Tibial nerve (tissue), 4 donors: ENCODE data around the gene EFCAB8. TPM values are rescaled to one million over a fixed set of nuclear protein-coding genes. Genes with fewer than 3 reads are reported as not detected.
A peak's percentile ranks its signal among the peaks of the same experiment; 100 is the strongest.

Source experiments
- DNase-seq, 2 donors: peaks; one replicate each; pipeline ENCODE4 v3.0.0-alpha.2; 2019; ENCODE audit warnings: low spot score in 2 of 2
- H3K27ac ChIP-seq, 4 donors: fragments of 200-600 bp; sonication (generic) in 3 of 4; one replicate each; pipeline ENCODE4 v1.5.1; 2017 to 2019; ENCODE audit warnings: mild to moderate bottlenecking in 1 of 4
- H3K27me3 ChIP-seq, 2 donors: fragments of 200-600 bp; sonication (generic) in 1 of 2; one replicate each; pipeline versions ENCODE4 v1.5.1 to v1.6.0; 2017 to 2019
- H3K36me3 ChIP-seq, 3 donors: fragments of 200-600 bp; sonication (generic); one replicate each; pipeline ENCODE4 v1.5.1; 2018 to 2019
- H3K4me1 ChIP-seq, 4 donors: fragments of 200-600 bp; sonication (generic) in 3 of 4; one replicate each; pipeline ENCODE4 v1.5.1; 2017 to 2019
- H3K4me3 ChIP-seq, 4 donors: fragments of 200-600 bp; sonication (generic) in 3 of 4; one replicate each; pipeline ENCODE4 v1.5.1; 2017 to 2019; ENCODE audit warnings: mild to moderate bottlenecking in 1 of 4, moderate library complexity in 1 of 4
- H3K9me3 ChIP-seq, 4 donors: fragments of 200-600 bp; sonication (generic) in 3 of 4; one replicate each; pipeline ENCODE4 v1.5.1; 2017 to 2019
- EP300 ChIP-seq, 2 donors: sonication (generic); formaldehyde crosslinking; IDR thresholded peaks; one replicate each; pipeline ENCODE4 v1.6.1; 2017; ENCODE audit warnings: antibody characterized with exemption in 2 of 2, mild to moderate bottlenecking in 1 of 2
- POLR2A ChIP-seq, 2 donors: fragments of 450-650 bp; IDR thresholded peaks; one replicate each; pipeline ENCODE4 v1.6.1; 2017; ENCODE audit warnings: antibody characterized with exemption in 2 of 2, mild to moderate bottlenecking in 2 of 2, moderate library complexity in 2 of 2
- WGBS, 2 donors: methylation state at CpG; one replicate each; pipeline ENCODE4 v1.1.5; 2018; 5-methylcytosine and 5-hydroxymethylcytosine counted together
- total RNA-seq, 4 donors: library from RNA; depleted of rRNA; stranded (reverse); fragments of >200 nt; gene quantifications; one replicate each; pipeline ENCODE4 v1.1.0, GENCODE V29; 2016
- TF ChIP-seq, protein P1 (sequence below), 5 experiments: fragments of 200-600 bp in 3 of 5; fragments of 450-650 bp in 2 of 5; sonication (generic) in 3 of 5; IDR thresholded peaks; one replicate each; pipeline ENCODE4 v1.5.1; 2016 to 2019; ENCODE audit warnings: antibody characterized with exemption in 5 of 5, mild to moderate bottlenecking in 3 of 5, moderate library complexity in 2 of 5

The EFCAB8 gene
- total RNA-seq, 4 donors from 2014 or later, result 0.30 to 0.87 TPM; not detected in 2

DNA sequence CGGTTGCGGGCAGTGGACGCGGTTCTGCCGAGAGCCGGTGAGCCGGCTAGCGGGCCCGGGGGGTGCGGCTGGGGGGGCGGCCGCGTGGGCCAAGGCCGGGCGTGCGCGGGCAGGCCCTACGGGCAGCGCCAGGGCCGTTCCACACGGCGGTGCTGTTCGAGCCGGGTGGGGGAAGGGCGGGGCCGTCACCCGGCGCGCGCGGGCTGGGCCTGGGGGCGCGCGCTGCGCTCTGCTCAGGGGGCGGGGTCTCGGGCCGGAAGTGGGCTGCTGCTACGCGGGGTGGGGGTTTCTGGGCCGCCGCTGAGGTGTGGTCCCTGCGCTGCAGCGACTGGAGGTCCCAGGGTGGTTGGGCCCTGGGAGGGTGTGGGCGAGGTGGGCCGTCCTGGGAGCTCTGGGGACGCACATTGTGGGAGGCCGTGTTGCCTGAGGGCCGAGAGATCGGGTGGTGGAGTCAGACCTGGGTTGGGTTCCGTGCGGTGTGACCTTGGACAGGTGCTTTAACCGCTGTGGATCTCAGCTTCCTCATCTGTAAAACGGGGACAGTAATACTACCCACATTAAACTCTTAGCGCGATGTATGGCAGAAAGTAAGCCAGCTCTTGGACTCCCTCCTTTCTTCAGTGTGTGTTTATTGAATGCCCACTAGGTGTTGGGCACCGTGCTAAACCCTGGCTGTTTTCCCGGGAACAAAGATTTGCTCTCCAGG is 38.6 kb upstream of the EFCAB8 start:
- H3K27ac ChIP-seq, result peak overlapping the region; percentile 81 to 97 (median 92)
- no peaks in the 10 kb centered on the region for H3K9me3 ChIP-seq
- TF ChIP-seq, protein P1, sequence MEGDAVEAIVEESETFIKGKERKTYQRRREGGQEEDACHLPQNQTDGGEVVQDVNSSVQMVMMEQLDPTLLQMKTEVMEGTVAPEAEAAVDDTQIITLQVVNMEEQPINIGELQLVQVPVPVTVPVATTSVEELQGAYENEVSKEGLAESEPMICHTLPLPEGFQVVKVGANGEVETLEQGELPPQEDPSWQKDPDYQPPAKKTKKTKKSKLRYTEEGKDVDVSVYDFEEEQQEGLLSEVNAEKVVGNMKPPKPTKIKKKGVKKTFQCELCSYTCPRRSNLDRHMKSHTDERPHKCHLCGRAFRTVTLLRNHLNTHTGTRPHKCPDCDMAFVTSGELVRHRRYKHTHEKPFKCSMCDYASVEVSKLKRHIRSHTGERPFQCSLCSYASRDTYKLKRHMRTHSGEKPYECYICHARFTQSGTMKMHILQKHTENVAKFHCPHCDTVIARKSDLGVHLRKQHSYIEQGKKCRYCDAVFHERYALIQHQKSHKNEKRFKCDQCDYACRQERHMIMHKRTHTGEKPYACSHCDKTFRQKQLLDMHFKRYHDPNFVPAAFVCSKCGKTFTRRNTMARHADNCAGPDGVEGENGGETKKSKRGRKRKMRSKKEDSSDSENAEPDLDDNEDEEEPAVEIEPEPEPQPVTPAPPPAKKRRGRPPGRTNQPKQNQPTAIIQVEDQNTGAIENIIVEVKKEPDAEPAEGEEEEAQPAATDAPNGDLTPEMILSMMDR (IDR thresholded peaks at IDR 0.05), result no peak
- TF ChIP-seq POLR2A (IDR thresholded peaks at IDR 0.05) (peak in 1 of 2 donors; percentile 71), EP300 (IDR thresholded peaks at IDR 0.05) (peak in 1 of 2 donors; percentile 8)
- no peaks in the 10 kb centered on the region for H3K27me3 ChIP-seq
- no peaks in the 10 kb centered on the region for H3K36me3 ChIP-seq
- DNase-seq, result peak; percentile 28 to 44
- peak overlapping the region; percentile 49 to 81 (median 66) for H3K4me3 ChIP-seq
- 0 to 1% methylated on average over 18 to 19 of the region's 58 CpGs for WGBS, 2 donors
- H3K4me1 ChIP-seq, result peaks cover 0 to 44% (median 28%) of the 10 kb centered on the region in 4 donors

DNA sequence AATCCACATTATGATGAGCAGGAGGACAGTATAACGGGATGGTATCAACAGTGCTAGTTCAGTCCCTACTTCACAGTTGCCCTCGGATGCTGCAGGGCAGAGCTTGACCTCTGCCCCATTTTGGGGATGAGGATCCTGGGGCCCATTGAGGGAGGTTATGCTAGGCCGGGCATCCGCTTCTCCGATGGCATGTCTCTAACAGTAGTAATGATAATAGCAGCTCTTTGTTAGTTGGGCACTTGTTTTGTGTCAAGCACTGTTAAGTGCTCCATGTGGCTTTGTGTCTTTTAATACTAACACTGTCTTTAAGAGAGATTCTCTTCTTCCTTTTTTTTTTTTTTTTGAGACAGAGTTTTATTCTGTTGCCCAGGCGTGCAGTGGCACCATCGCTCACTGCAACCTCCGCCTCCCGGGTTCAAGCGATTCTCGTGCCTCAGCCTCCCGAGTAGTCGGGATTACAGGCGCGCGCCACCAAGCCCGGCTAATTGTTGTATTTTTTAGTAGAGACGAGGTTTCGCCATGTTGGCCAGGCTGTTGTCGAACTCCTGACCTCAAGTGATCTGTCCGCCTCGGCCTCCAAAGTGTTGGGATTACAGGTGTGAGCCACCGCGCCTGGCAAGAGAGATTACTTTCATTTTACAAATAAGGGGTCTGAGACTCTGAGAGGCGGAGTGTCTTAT is 37.9 kb upstream of the EFCAB8 start:
- 65 to 68% methylated on average over 25 of the region's 25 CpGs for WGBS, 2 donors
- TF ChIP-seq, protein P1 (IDR thresholded peaks at IDR 0.05), result no peak
- TF ChIP-seq POLR2A (IDR thresholded peaks at IDR 0.05) (no peak), EP300 (IDR thresholded peaks at IDR 0.05) (no peak)
- no peaks in the 10 kb centered on the region for H3K9me3 ChIP-seq
- no peaks in the 10 kb centered on the region for H3K27me3 ChIP-seq
- H3K4me3 ChIP-seq, result peak overlapping the region; percentile 49 to 81 (median 66)
- DNase-seq, result no peak
- H3K4me1 ChIP-seq, result peaks cover 0 to 44% (median 28%) of the 10 kb centered on the region in 4 donors
- H3K36me3 ChIP-seq, result peaks cover 0 to 3% (median 0%) of the 10 kb centered on the region in 3 donors
- peak overlapping the region; percentile 81 to 97 (median 92) for H3K27ac ChIP-seq

DNA sequence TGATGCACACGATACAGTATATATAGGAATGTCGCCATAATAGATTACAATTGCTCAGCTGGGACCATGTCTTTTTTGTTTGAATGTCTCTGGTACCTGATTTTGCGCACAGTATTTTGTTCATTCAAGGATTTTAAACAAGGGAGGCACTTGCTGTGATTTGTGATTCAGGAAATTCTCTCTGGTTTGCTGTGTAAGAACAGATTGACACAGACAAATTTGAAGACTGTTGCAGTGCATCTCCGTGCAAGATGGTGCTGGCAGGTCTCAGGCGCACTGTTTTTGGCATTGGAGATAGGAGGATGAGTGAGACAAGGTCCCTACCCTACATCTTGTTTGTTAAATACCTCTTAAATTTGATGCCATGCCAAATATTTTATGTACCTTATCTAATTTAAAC is 36.5 kb upstream of the EFCAB8 start:
- Histone ChIP-seq H3K27me3 (no peaks in the 10 kb centered on the region), H3K4me1 (peaks cover 0 to 44% (median 28%) of the 10 kb centered on the region in 4 donors), H3K27ac (peak overlapping the region in 3 of 4 donors; percentile 36 to 95 (median 88)), H3K4me3 (no peak overlapping the region), H3K9me3 (no peaks in the 10 kb centered on the region), H3K36me3 (peaks cover 0 to 14% (median 5%) of the 10 kb centered on the region in 3 donors)
- no peak for DNase-seq
- 70 to 71% methylated on average over 5 of the region's 5 CpGs for WGBS, 2 donors
- TF ChIP-seq POLR2A (IDR thresholded peaks at IDR 0.05) (no peak), EP300 (IDR thresholded peaks at IDR 0.05) (no peak)
- TF ChIP-seq, protein P1 (IDR thresholded peaks at IDR 0.05), result no peak

DNA sequence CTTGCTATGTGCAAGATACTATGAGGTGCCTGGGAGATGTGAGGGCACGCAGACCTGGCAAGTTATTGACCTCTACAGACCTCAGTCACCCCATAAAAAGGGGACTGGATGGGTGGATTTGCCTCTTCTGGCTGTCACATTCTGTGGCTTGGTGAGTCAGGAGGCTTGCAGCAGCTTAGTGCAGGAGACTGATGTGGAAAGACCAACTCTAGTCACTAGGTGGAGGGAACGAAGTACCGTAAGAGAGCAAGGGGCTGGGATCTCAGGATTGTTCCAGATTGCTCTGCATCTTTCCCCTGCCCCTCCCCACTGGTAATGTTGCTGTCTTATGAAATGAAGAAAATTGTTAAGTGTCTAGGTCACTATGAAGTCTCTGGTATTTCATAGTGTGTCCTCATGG is 35.6 kb upstream of the EFCAB8 start:
- Histone ChIP-seq H3K4me1 (peaks cover 0 to 52% (median 30%) of the 10 kb centered on the region in 4 donors), H3K27me3 (no peaks in the 10 kb centered on the region), H3K27ac (peak overlapping the region in 3 of 4 donors; percentile 36 to 95 (median 88)), H3K4me3 (no peak overlapping the region), H3K36me3 (peaks cover 0 to 23% (median 5%) of the 10 kb centered on the region in 3 donors), H3K9me3 (no peaks in the 10 kb centered on the region)
- WGBS, 2 donors, result 57 to 70% methylated on average over 3 of the region's 3 CpGs
- DNase-seq, result no peak
- TF ChIP-seq EP300 (IDR thresholded peaks at IDR 0.05) (no peak), POLR2A (IDR thresholded peaks at IDR 0.05) (no peak)
- TF ChIP-seq, protein P1 (IDR thresholded peaks at IDR 0.05), result no peak
